ENCODE results near the gene TMCO1. TPM values are rescaled to one million over a fixed set of nuclear protein-coding genes. Genes with fewer than 3 reads are reported as not detected.

TMCO1 gene
- total and polyA plus RNA-seq, 11 donors: 27.4 to 102 (median 54.3) TPM

DNA sequence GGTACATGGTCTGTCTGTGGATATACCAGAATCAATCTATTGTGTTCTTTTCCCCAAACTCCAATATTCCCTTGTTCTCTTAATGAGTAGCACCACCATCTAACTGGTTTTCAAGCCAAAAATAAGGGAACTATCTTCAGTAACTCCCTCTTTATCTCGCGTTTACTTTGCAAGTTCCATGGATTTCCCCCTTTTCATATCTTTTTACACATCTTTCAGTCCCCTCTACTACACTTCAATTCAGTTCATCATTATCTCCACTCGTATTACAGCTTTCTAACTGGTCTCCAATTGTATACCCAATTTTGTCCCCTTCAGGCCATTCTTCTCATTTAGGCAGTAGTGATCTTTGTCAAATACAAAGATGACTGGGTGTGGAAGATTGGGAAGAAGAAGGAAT, 4.1 kb upstream of the TMCO1 start:
- Histone ChIP-seq H3K27ac (no peak overlapping the region), H3K4me3 (no peak overlapping the region), H3K27me3 (no peaks in the 10 kb centered on the region), H3K36me3 (peaks cover 0 to 18% (median 8%) of the 10 kb centered on the region in 9 donors), H3K4me1 (peaks cover 5 to 25% (median 19%) of the 10 kb centered on the region in 12 donors), H3K9me3 (no peaks in the 10 kb centered on the region)
- intact Hi-C loops (cut with DNase I): loop anchor here in 2 of 10 donors (5.0 to 10.0 kb wide), 3 partner anchors 52 to 168 kb away; partner anchors contain the start of gene UCK2 (in 2 of the 2)
- DNase-seq: no peak
- WGBS, 4 donors: 86 to 95% (median 89%) methylated on average over 3 of the region's 3 CpGs
- no peak for ATAC-seq
- TF ChIP-seq, protein P1, sequence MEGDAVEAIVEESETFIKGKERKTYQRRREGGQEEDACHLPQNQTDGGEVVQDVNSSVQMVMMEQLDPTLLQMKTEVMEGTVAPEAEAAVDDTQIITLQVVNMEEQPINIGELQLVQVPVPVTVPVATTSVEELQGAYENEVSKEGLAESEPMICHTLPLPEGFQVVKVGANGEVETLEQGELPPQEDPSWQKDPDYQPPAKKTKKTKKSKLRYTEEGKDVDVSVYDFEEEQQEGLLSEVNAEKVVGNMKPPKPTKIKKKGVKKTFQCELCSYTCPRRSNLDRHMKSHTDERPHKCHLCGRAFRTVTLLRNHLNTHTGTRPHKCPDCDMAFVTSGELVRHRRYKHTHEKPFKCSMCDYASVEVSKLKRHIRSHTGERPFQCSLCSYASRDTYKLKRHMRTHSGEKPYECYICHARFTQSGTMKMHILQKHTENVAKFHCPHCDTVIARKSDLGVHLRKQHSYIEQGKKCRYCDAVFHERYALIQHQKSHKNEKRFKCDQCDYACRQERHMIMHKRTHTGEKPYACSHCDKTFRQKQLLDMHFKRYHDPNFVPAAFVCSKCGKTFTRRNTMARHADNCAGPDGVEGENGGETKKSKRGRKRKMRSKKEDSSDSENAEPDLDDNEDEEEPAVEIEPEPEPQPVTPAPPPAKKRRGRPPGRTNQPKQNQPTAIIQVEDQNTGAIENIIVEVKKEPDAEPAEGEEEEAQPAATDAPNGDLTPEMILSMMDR (IDR thresholded peaks at IDR 0.05): no peak
- no peak for TF ChIP-seq POLR2A (IDR thresholded peaks at IDR 0.05)

DNA sequence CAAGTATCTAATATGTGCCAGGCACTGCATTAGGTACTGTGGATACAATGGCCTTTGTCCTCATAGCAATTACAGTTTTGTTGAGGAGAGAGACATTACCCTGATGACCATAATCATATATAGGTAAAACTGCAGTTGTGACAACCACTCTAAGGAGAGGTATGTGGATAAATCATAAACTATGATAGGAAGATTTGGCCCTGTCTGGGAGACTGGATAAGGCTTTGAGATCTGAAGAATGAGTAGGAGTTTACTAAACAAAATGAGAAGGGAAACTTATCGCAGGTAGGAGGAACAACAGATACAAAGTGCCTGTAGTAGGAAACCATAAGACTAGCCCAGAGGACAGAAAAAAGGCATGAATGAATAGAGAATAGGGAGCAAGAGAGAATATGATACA, 4.4 kb downstream of the TMCO1 start:
- no peak for DNase-seq
- ATAC-seq: no peak
- TF ChIP-seq POLR2A (IDR thresholded peaks at IDR 0.05): no peak
- TF ChIP-seq, protein P1 (IDR thresholded peaks at IDR 0.05): no peak
- Histone ChIP-seq H3K27ac (no peak overlapping the region), H3K36me3 (peaks cover 0 to 73% (median 46%) of the 10 kb centered on the region in 9 donors), H3K4me3 (no peak overlapping the region), H3K4me1 (peaks cover 0 to 29% (median 16%) of the 10 kb centered on the region in 12 donors), H3K27me3 (no peaks in the 10 kb centered on the region), H3K9me3 (no peaks in the 10 kb centered on the region)
- intact Hi-C loops (cut with DNase I): loop anchor here in 5 of 10 donors (10.0 kb wide), 4 partner anchors 129 to 159 kb away; partner anchors contain the start of gene MGST3 (in 2 of the 5)
- WGBS, 4 donors: 89 to 99% (median 95%) methylated on average over 1 of the region's 1 CpG

DNA sequence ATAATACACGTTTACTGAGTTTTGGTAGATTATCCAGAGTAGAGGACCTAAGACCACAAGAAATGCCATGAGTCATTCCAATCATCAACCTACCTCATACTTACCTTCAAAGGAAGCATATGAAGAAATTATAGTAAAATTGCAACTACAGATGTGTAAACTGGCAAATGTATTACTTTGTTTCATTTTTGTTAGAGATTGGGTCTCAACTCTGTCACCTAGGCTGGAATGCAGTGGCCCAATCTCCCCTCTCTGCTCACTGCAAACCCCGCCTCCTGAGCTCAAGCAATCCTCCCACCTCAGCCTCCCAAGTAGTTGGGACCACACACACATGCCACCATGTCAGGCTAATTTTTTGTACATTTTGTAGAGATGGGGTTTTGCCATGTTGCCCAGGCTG, 5.2 kb downstream of the TMCO1 start:
- Histone ChIP-seq H3K36me3 (peaks cover 0 to 81% (median 53%) of the 10 kb centered on the region in 9 donors), H3K27ac (no peak overlapping the region), H3K4me3 (no peak overlapping the region), H3K9me3 (no peaks in the 10 kb centered on the region), H3K27me3 (no peaks in the 10 kb centered on the region), H3K4me1 (peaks cover 0 to 28% (median 16%) of the 10 kb centered on the region in 12 donors)
- WGBS, 4 donors: 87 to 95% (median 91%) methylated on average over 2 of the region's 2 CpGs
- no peak for TF ChIP-seq POLR2A (IDR thresholded peaks at IDR 0.05)
- intact Hi-C loops (cut with DNase I): loop anchor here in 5 of 10 donors (10.0 kb wide), 4 partner anchors 129 to 159 kb away; partner anchors contain the start of gene MGST3 (in 2 of the 5)
- ATAC-seq (no peak), DNase-seq (no peak)

DNA sequence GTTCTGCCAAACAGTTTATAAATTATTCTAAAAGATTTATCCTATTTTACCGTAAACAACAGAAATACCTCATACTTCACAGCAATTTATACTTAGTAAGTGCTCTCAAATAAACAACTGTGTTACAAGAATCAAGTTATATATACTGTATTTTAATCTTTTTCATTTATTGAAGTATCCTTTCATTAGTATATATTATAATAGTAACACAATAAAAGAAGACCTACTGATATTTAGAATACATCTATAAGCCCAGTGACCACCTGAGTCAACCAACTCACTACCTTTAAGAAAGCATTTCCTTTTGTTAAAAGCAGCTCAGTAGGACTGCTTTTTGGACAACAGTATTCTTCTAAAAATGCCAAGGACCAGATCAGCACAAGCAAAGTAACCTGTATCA, 5.9 kb downstream of the TMCO1 start:
- H3K36me3 ChIP-seq: peaks cover 0 to 88% (median 59%) of the 10 kb centered on the region in 9 donors
- ATAC-seq: no peak
- TF ChIP-seq, protein P1 (IDR thresholded peaks at IDR 0.05): no peak
- TF ChIP-seq POLR2A (IDR thresholded peaks at IDR 0.05): no peak
- no peak overlapping the region for H3K27ac ChIP-seq
- no peaks in the 10 kb centered on the region for H3K9me3 ChIP-seq
- peaks cover 0 to 24% (median 11%) of the 10 kb centered on the region in 12 donors for H3K4me1 ChIP-seq
- intact Hi-C loops (cut with DNase I): loop anchor here in 5 of 10 donors (10.0 kb wide), 4 partner anchors 128 to 158 kb away; partner anchors contain the start of gene MGST3 (in 2 of the 5)
- H3K4me3 ChIP-seq: no peak overlapping the region
- no peaks in the 10 kb centered on the region for H3K27me3 ChIP-seq
- WGBS, 4 donors: 94 to 99% (median 96%) methylated on average over 1 of the region's 1 CpG
- no peak for DNase-seq

DNA sequence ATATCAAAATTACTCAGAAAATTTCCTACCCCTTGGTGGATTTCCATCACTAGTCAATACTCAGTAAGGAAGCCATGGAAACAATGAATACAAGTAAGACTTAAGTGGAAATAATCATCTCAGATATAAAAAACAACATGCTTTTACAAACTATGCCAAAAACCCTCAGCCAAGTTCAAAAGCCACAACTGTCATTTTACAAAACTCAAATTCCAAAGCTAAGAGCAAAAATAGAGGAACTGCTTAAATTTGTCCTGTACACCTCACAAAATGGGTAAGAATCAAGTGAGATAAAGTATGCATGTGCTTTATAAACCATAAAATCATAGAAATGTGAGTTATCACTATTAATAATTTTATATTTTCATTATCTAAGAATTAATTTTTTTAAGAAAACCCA, 9.6 kb downstream of the TMCO1 start:
- Histone ChIP-seq H3K4me3 (no peak overlapping the region), H3K9me3 (no peaks in the 10 kb centered on the region), H3K27ac (no peak overlapping the region), H3K36me3 (peaks cover 0 to 77% (median 36%) of the 10 kb centered on the region in 9 donors), H3K27me3 (no peaks in the 10 kb centered on the region), H3K4me1 (peaks cover 0 to 8% (median 0%) of the 10 kb centered on the region in 12 donors)
- TF ChIP-seq, protein P1 (IDR thresholded peaks at IDR 0.05): no peak
- no peak for TF ChIP-seq POLR2A (IDR thresholded peaks at IDR 0.05)
- DNase-seq (no peak), ATAC-seq (no peak)
- intact Hi-C loops (cut with DNase I): no loop called here

Data from heart left ventricle (tissue), 16 donors.